ENCODE data around the gene BTG4. TPM values are rescaled to one million over a fixed set of nuclear protein-coding genes. Genes with fewer than 3 reads are reported as not detected.

The BTG4 gene
- total RNA-seq, 1 donor from 2014 or later = not detected

GRCh38 chr11:111557425-111558111, 45.4 kb upstream of the BTG4 start:
- Histone ChIP-seq H3K4me3 (peak overlapping the region in 1 of 2 donors; percentile 1), H3K4me1 (peaks cover 0 to 6% of the 10 kb centered on the region in 2 donors), H3K36me3 (peaks cover 0 to 27% of the 10 kb centered on the region in 2 donors), H3K9me3 (no peaks in the 10 kb centered on the region), H3K27ac (peak overlapping the region; percentile 56 to 65), H3K27me3 (no peaks in the 10 kb centered on the region)
- DNase-seq (ENCODE audit: low spot score in 2 of 2) = no peak
- TF ChIP-seq CTCF (IDR thresholded peaks at IDR 0.05) = no peak
- intact Hi-C loops (cut with DNase I) = no loop called here

GRCh38 chr11:111555255-111555654, 43.1 kb upstream of the BTG4 start:
- no peak for DNase-seq (ENCODE audit: low spot score in 2 of 2)
- TF ChIP-seq CTCF (IDR thresholded peaks at IDR 0.05) = no peak
- H3K27ac ChIP-seq = no peak overlapping the region

DNA sequence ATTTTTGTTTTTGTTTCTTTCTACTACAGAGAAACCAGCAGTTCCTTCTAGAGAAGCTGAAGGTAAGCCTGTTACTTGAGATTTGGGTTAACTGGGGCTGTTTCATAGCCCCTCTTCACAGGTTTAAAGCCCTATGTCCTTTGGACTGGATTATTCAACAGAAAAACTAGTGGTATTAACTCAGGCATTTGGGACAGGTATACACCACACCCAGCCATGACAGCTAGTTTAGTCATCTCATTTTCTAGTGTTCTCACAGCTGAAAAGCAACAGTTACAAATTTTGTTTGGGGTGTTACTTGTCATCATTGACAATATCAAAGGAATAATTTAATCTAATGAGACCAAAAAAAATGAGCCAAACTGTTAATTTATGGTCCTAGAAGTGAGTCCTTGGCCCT, 42.3 kb upstream of the BTG4 start:
- Histone ChIP-seq H3K27me3 (no peaks in the 10 kb centered on the region), H3K4me3 (no peak overlapping the region), H3K4me1 (peaks cover 0 to 6% of the 10 kb centered on the region in 2 donors), H3K36me3 (peaks cover 0 to 18% of the 10 kb centered on the region in 2 donors), H3K27ac (no peak overlapping the region), H3K9me3 (no peaks in the 10 kb centered on the region)
- no peak for TF ChIP-seq CTCF (IDR thresholded peaks at IDR 0.05)
- no peak for DNase-seq (ENCODE audit: low spot score in 2 of 2)
- intact Hi-C loops (cut with DNase I) = no loop called here

More at GRCh38 chr11:111555255-111555654, 43.1 kb upstream of the BTG4 start:
- Histone ChIP-seq H3K4me1 (peaks cover 0 to 6% of the 10 kb centered on the region in 2 donors), H3K9me3 (no peaks in the 10 kb centered on the region), H3K27me3 (no peaks in the 10 kb centered on the region), H3K4me3 (no peak overlapping the region), H3K36me3 (peaks cover 0 to 23% of the 10 kb centered on the region in 2 donors)
- intact Hi-C loops (cut with DNase I) = no loop called here

- peaks cover 11 to 36% of the 10 kb centered on the region in 2 donors for H3K36me3 ChIP-seq
- intact Hi-C loops (cut with DNase I) = no loop called here
- no peaks in the 10 kb centered on the region for H3K4me1 ChIP-seq
- H3K4me3 ChIP-seq = no peak overlapping the region
- TF ChIP-seq CTCF (IDR thresholded peaks at IDR 0.05) = no peak
- H3K27ac ChIP-seq = no peak overlapping the region
- DNase-seq (ENCODE audit: low spot score in 2 of 2) = no peak
- H3K9me3 ChIP-seq = no peaks in the 10 kb centered on the region
- no peaks in the 10 kb centered on the region for H3K27me3 ChIP-seq
Observed at GRCh38 chr11:111550258-111550657, 38.1 kb upstream of the BTG4 start.

DNA sequence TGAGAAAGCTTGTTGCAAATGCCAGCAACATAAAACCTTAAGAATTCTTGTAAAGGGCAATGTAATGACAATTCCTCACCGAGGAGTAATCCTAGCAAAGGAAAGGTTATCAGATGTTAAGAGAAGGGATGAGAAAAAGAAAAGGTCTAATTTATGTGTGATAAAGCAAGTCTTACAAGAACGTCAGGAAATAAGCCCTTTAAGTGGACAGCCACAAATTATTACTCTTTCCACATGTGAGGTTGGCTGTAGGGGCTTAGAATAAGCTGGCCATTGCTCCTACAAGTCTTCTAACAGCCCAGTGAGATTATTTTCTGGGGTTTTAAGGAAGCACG, 37.6 kb upstream of the BTG4 start:
- no peaks in the 10 kb centered on the region for H3K27me3 ChIP-seq
- DNase-seq (ENCODE audit: low spot score in 2 of 2) = no peak
- H3K4me1 ChIP-seq = no peaks in the 10 kb centered on the region
- H3K9me3 ChIP-seq = no peaks in the 10 kb centered on the region
- no peak for TF ChIP-seq CTCF (IDR thresholded peaks at IDR 0.05)
- intact Hi-C loops (cut with DNase I) = no loop called here
- peaks cover 11 to 35% of the 10 kb centered on the region in 2 donors for H3K36me3 ChIP-seq
- H3K4me3 ChIP-seq = no peak overlapping the region
- no peak overlapping the region for H3K27ac ChIP-seq
